Esophagus squamous epithelium (tissue), 4 donors: ENCODE measurements around the gene ARHGEF40.
A peak's percentile ranks its signal among the peaks of the same experiment; 100 is the strongest.

Source experiments
- POLR2A ChIP-seq, 4 donors: fragments of 450-650 bp; IDR thresholded peaks; one replicate each; pipeline ENCODE4 v1.6.1; 2017; ENCODE audit warnings: antibody characterized with exemption in 4 of 4, mild to moderate bottlenecking in 4 of 4, moderate library complexity in 3 of 4
- TF ChIP-seq, protein P1 (sequence below), 6 experiments: fragments of 450-650 bp in 4 of 6; fragments of 200-600 bp in 2 of 6; sonication (generic) in 2 of 6; IDR thresholded peaks; one replicate each; pipeline ENCODE4 v1.5.1; 2016 to 2019; ENCODE audit warnings: antibody characterized with exemption in 6 of 6, mild to moderate bottlenecking in 4 of 6, moderate library complexity in 4 of 6

DNA sequence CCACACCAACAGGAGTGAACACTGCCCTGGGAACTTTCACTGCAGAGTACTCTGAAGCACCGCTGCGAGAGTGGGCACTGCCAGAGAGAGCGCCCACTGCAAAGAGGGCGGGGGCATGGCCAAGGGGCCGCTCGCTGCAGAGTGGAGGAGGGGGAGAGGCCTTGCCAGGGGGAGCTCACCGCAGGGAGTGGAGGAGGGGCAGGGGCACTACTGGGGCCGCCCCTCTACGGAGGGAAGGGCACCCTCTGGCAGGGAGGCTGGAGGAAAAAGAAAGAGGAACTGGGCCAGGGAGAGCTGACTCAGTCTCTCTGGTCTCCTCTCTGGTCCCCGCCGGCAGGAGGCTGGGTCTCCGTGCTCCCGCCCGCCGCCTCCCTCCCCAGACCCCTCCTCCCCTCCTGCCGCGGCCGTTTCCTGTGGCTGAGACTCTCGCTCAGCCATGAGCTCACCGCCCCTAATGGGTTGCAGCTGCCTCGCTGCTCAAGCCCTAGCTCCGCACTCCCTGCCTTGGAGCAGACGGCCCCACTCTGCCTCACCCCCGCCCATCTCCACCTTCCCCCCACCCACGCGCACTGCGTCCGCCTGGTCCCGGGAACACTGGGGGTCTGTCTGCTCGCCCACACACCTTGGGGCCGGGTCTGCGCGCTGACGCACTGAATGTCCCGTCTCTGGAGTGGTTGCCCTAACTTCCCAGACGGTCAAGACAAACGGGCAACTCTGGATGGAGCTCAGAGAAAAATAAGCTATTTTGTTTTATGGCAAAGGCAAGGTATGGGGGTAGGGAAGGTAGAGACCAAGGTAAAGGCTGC is 1.3 kb downstream of the ARHGEF40 start:
- TF ChIP-seq, protein P1, sequence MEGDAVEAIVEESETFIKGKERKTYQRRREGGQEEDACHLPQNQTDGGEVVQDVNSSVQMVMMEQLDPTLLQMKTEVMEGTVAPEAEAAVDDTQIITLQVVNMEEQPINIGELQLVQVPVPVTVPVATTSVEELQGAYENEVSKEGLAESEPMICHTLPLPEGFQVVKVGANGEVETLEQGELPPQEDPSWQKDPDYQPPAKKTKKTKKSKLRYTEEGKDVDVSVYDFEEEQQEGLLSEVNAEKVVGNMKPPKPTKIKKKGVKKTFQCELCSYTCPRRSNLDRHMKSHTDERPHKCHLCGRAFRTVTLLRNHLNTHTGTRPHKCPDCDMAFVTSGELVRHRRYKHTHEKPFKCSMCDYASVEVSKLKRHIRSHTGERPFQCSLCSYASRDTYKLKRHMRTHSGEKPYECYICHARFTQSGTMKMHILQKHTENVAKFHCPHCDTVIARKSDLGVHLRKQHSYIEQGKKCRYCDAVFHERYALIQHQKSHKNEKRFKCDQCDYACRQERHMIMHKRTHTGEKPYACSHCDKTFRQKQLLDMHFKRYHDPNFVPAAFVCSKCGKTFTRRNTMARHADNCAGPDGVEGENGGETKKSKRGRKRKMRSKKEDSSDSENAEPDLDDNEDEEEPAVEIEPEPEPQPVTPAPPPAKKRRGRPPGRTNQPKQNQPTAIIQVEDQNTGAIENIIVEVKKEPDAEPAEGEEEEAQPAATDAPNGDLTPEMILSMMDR (IDR thresholded peaks at IDR 0.05) = no peak
- TF ChIP-seq POLR2A (IDR thresholded peaks at IDR 0.05) = peak in 1 of 4 donors; percentile 19
